K562 (cell line): Measurements from ENCODE around the gene KLHL29. TPM values are rescaled to one million over a fixed set of nuclear protein-coding genes. Genes with fewer than 3 reads are reported as not detected.

ENCODE experiments used
- ATAC-seq: fragments of 200-7000 bp; cut with Tn5 transposase; 3 replicates; pipeline ENCODE4 v1.9.1; 2020; ENCODE audit warnings: moderate library complexity
- BruUV-seq: library from RNA; stranded (reverse); fragments of 400-500 nt; replicated peaks from 2 replicates; lab custom pipeline; 2021; lab: Mats Ljungman, UMichigan
- CTCF ChIA-PET: fragments of 300-600 bp; formaldehyde crosslinking; extraction: SDS; loops from one replicate; lab custom pipeline; 2021; ENCODE audit warnings: low intra/inter-chr PET ratio; lab: Yijun Ruan, JAX
- POLR2A ChIA-PET: fragments of 300-600, 350-650 bp; sonication (Branson Sonifier 250); formaldehyde crosslinking; extraction: SDS; loops from one replicate; lab custom pipeline; 2021; ENCODE audit warnings: antibody characterized with exemption, inconsistent platforms; lab: Yijun Ruan, JAX
- DNase-seq, 4 experiments: peaks; one replicate each; pipeline versions ENCODE4 v3.0.0 to v3.0.0-alpha.2; 2011 to 2018; ENCODE audit warnings: low spot score in 3 of 4, mixed read lengths in 3 of 4; ENCODE audit errors: extremely low read depth in 1 of 4
- FAIRE-seq: peaks from 2 replicates; lab custom pipeline; 2011; peaks lifted over from hg19 to GRCh38; lab: Jason Lieb, UNC
- H2AFZ ChIP-seq: 2 replicates; pipeline ENCODE4 v1.6.0; 2011; ENCODE audit warnings: low read depth, low read length, control low read depth, inconsistent platforms
- H3K27ac ChIP-seq: fragments of 200-600 bp; 3 replicates; pipeline ENCODE4 v1.8.0; 2011; ENCODE audit warnings: low read depth, mild to moderate bottlenecking, control low read depth, inconsistent platforms, low read length, moderate library complexity, mixed read lengths; ENCODE audit errors: extremely low read depth
- H3K27me3 ChIP-seq, 2 experiments: fragments of 300-600 bp in 1 of 2; 2 replicates in 1 of 2; 3 replicates in 1 of 2; pipeline versions ENCODE4 v1.6.0 to v1.8.0; 2011; ENCODE audit warnings: inconsistent platforms in 2 of 2, low read length in 2 of 2, mild to moderate bottlenecking in 1 of 2, mixed read lengths in 1 of 2, moderate library complexity in 1 of 2; ENCODE audit not compliant: control insufficient read depth in 2 of 2, insufficient read depth in 2 of 2
- H3K36me3 ChIP-seq: fragments of 300-600 bp; 3 replicates; pipeline ENCODE4 v1.8.0; 2011; ENCODE audit warnings: mild to moderate bottlenecking, low read length, inconsistent platforms; ENCODE audit not compliant: control insufficient read depth, insufficient read depth
- H3K4me1 ChIP-seq, 2 experiments: fragments of 200-600 bp in 1 of 2; replicated peaks in 1 of 2; 2 replicates in 1 of 2; 3 replicates in 1 of 2; pipeline versions ENCODE4 v1.5.1 to v1.8.0; 2011; ENCODE audit warnings: inconsistent platforms in 2 of 2, low read length in 2 of 2, mild to moderate bottlenecking in 1 of 2, mixed read lengths in 1 of 2, moderate library complexity in 1 of 2; ENCODE audit not compliant: control insufficient read depth in 2 of 2, insufficient read depth in 2 of 2
- H3K4me2 ChIP-seq: 2 replicates; pipeline ENCODE4 v1.6.1; 2011; ENCODE audit warnings: low read length, control low read depth, inconsistent platforms, mixed read lengths; ENCODE audit not compliant: insufficient read depth
- H3K4me3 ChIP-seq: fragments of 200-600 bp; sonication (generic), shearing (Covaris generic); 2 replicates; pipeline ENCODE4 v1.5.1; 2016; ENCODE audit warnings: control low read depth, inconsistent platforms
- H3K79me2 ChIP-seq: fragments of 200-600 bp; 3 replicates; pipeline ENCODE4 v1.8.0; 2011; ENCODE audit warnings: low read length, inconsistent platforms; ENCODE audit not compliant: control insufficient read depth, insufficient read depth
- H3K9ac ChIP-seq, 2 experiments: 2 replicates each; pipeline versions ENCODE4 v1.6.0 to v1.6.1; 2011; ENCODE audit warnings: low read depth in 2 of 2, low read length in 2 of 2, control low read depth in 1 of 2, inconsistent platforms in 1 of 2, mild to moderate bottlenecking in 1 of 2, mixed read lengths in 1 of 2; ENCODE audit not compliant: insufficient read depth in 1 of 2
- H3K9me1 ChIP-seq: one replicate; pipeline ENCODE4 v1.6.0; 2011; ENCODE audit warnings: inconsistent platforms, mild to moderate bottlenecking, low read length, moderate library complexity; ENCODE audit not compliant: control insufficient read depth, insufficient read depth
- H3K9me3 ChIP-seq: replicated peaks from 2 replicates; pipeline ENCODE4 v1.5.1; 2011; ENCODE audit warnings: low read depth, low read length, inconsistent platforms; ENCODE audit not compliant: control insufficient read depth, insufficient read depth
- H4K20me1 ChIP-seq: replicated peaks from 2 replicates; pipeline ENCODE4 v1.6.1; 2011; ENCODE audit warnings: low read length, inconsistent platforms, mixed read lengths; ENCODE audit not compliant: control insufficient read depth, insufficient read depth
- C11orf30 ChIP-seq: fragments of 450-650 bp; IDR thresholded peaks from 2 replicates; pipeline ENCODE4 v1.6.1; 2016; ENCODE audit warnings: low read depth, mild to moderate bottlenecking
- CBFA2T2 ChIP-seq: fragments of 450-650 bp; conservative IDR thresholded peaks from 2 replicates; pipeline ENCODE4 v1.6.1; 2017; ENCODE audit warnings: mild to moderate bottlenecking
- CBFA2T3 ChIP-seq: fragments of 450-650 bp; IDR thresholded peaks from 2 replicates; pipeline ENCODE4 v1.6.1; 2017
- HNRNPLL ChIP-seq: fragments of 200-400 bp; formaldehyde crosslinking; IDR thresholded peaks from 2 replicates; pipeline ENCODE4 v1.6.1; 2017; ENCODE audit warnings: low read length, low read depth, mild to moderate bottlenecking; ENCODE audit not compliant: poor library complexity, severe bottlenecking
- MAFF ChIP-seq: IDR thresholded peaks from 2 replicates; pipeline ENCODE4 v1.6.1; 2012; ENCODE audit warnings: low read length, improper control_type of control experiment
- POLR2H ChIP-seq: IDR thresholded peaks from 2 replicates; pipeline ENCODE4 v1.6.1; 2016; ENCODE audit warnings: missing genetic modification characterization, low read depth, mild to moderate bottlenecking, control low read depth, missing compliant biosample characterization, moderate library complexity
- TCF3 ChIP-seq: sonication (generic); formaldehyde crosslinking; IDR thresholded peaks from 2 replicates; pipeline ENCODE4 v1.4.0; 2020; ENCODE audit warnings: mild to moderate bottlenecking, missing genetic modification reagents
- ZNF311 ChIP-seq: fragments of 250-450 bp; sonication (Bioruptor Pico); IDR thresholded peaks from 2 replicates; pipeline ENCODE4 v1.4.0; 2020; ENCODE audit warnings: mild to moderate bottlenecking, moderate library complexity
- ZNF316 ChIP-seq: fragments of 450-650 bp; IDR thresholded peaks from 2 replicates; pipeline ENCODE4 v1.6.1; 2016
- WGBS: fragments of 100-300 bp; shearing (Covaris generic); methylation state at CpG from one replicate; pipeline ENCODE4 v1.1.6; 2016; ENCODE audit warnings: low coverage, mixed read lengths; ENCODE audit not compliant: insufficient coverage; ENCODE audit errors: missing lambda C conversion rate; 5-methylcytosine and 5-hydroxymethylcytosine counted together
- in situ Hi-C: fragments of 300-500 bp; cut with MboI; formaldehyde crosslinking; loops from 4 replicates; pipeline ENCODE4 v1.15.0; 2018; ENCODE audit warnings: inconsistent platforms, mixed read lengths
- intact Hi-C: fragments of 100-400 bp; cut with micrococcal nuclease; formaldehyde crosslinking; loops from 2 replicates; pipeline ENCODE4 v1.14.2; 2022
- polyA plus RNA-seq, 8 experiments: library from polyadenylated mRNA; depleted of rRNA in 4 of 8; stranded (reverse) in 5 of 8; unstranded in 3 of 8; fragments of >200 nt; fragmentation: Nextera tagmentation in 2 of 8; fragmentation: Illumina TruSeq in 1 of 8; extraction: Ambion mirVana in 2 of 8; extraction: Trizol in 1 of 8; gene quantifications; 2 replicates each; pipeline versions ENCODE4 v1.2.1 to v1.2.3, GENCODE V29; 2011 to 2014; ENCODE audit warnings: inconsistent platforms in 1 of 8, missing spikeins in 1 of 8
- total RNA-seq, 7 experiments: library from RNA; depleted of rRNA in 6 of 7; stranded (reverse); fragments of >200 nt in 6 of 7; fragmentation: Illumina TruSeq in 2 of 7; extraction: Trizol in 2 of 7; gene quantifications; 2 replicates each; pipeline versions ENCODE4 v1.2.1 to v1.2.3, GENCODE V29; 2011 to 2021; ENCODE audit warnings: low replicate concordance in 1 of 7
- TF ChIP-seq, protein P1 (sequence below): fragments of 450-650 bp; IDR thresholded peaks from 2 replicates; pipeline ENCODE4 v1.6.1; 2016; ENCODE audit warnings: missing biosample characterization, missing genetic modification characterization
- TF ChIP-seq, protein P2 (sequence below): fragments of 450-650 bp; IDR thresholded peaks from 2 replicates; pipeline ENCODE4 v1.6.1; 2018; ENCODE audit not compliant: partially characterized antibody
- TF ChIP-seq, protein P3 (sequence below), 2 experiments: IDR thresholded peaks in 1 of 2; conservative IDR thresholded peaks in 1 of 2; 2 replicates each; pipeline ENCODE4 v1.6.1; 2016; ENCODE audit warnings: low read depth in 2 of 2, mild to moderate bottlenecking in 1 of 2, missing compliant biosample characterization in 1 of 2, missing genetic modification characterization in 1 of 2, moderate library complexity in 1 of 2
- TF ChIP-seq, protein P4 (sequence below): sonication (generic); formaldehyde crosslinking; IDR thresholded peaks from 2 replicates; pipeline ENCODE4 v1.8.1; 2023; ENCODE audit warnings: mild to moderate bottlenecking, missing genetic modification reagents

Gene KLHL29
- total and polyA plus RNA-seq, 9 of the 15 experiments (the other 6 are each of a cell fraction or from before 2014, with no cell fraction given): 0.03 to 0.31 (median 0.08) TPM; not detected in 1

DNA sequence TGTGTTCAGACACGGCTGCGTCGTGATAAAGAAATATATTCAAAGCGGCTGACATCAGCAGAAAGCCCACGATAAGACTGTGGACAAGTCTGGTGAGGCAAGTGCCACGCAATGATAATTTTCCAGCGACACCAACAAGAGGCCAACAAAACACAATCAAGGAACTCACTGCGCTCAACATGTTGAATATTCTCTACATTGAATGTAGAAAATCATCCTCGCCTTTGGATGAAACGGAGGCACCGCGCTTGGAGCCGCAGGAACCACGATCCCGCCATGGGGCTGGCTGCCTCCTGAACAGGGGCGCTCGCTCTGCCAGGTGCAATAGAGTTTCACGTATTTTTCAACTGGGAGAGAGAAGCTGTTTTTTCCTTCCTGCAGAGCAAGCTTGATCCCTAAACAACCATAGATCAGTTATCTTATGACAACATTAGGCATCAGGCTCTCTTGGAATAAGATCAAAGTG, 321.7 kb downstream of the KLHL29 start:
- FAIRE-seq (no peak), DNase-seq (peak in 2 of 4 experiments; percentile 16 to 20), ATAC-seq (peak; percentile 44; the same call in 2 of the 3 replicates)
- WGBS: 52% methylated on average over 18 of the region's 18 CpGs
- Histone ChIP-seq H3K9me3 (no peaks in the 10 kb centered on the region), H3K9me1 (no peaks in the 10 kb centered on the region), H3K79me2 (no peaks in the 10 kb centered on the region), H3K4me1 (peaks cover 8 to 12% of the 10 kb centered on the region in 2 experiments; a peak in 4 of 5 replicates), H3K9ac (no peak overlapping the region), H3K27ac (no peak overlapping the region), H3K27me3 (no peaks in the 10 kb centered on the region), H3K36me3 (no peaks in the 10 kb centered on the region), H2AFZ (no peak overlapping the region), H3K4me3 (no peak overlapping the region), H3K4me2 (no peak overlapping the region), H4K20me1 (no peaks in the 10 kb centered on the region)
- in situ Hi-C loops (no loop called here), intact Hi-C loops (no loop called here)
- BruUV-seq: no TSS peak
- POLR2A ChIA-PET: interaction anchor here (0.7 kb wide), 1 partner anchor 12 kb away, joined by 3 read pairs; no protein-coding TSS in a partner anchor
- CTCF ChIA-PET: no interaction called here
- no peak for TF ChIP-seq HNRNPLL
- TF ChIP-seq, protein P1, sequence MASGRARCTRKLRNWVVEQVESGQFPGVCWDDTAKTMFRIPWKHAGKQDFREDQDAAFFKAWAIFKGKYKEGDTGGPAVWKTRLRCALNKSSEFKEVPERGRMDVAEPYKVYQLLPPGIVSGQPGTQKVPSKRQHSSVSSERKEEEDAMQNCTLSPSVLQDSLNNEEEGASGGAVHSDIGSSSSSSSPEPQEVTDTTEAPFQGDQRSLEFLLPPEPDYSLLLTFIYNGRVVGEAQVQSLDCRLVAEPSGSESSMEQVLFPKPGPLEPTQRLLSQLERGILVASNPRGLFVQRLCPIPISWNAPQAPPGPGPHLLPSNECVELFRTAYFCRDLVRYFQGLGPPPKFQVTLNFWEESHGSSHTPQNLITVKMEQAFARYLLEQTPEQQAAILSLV: no peak
- peak; percentile 21; the same call in 1 of the 2 replicates for TF ChIP-seq C11orf30
- no peak for TF ChIP-seq POLR2H (tag)
- TF ChIP-seq ZNF311 (CRISPR knock-in tag): no peak
- TF ChIP-seq ZNF316: peak; percentile 45
- TF ChIP-seq CBFA2T3: peak; percentile 74
- TF ChIP-seq TCF3 (CRISPR knock-in tag): peak; percentile 38; the same call in 1 of the 2 replicates
- TF ChIP-seq, protein P2, sequence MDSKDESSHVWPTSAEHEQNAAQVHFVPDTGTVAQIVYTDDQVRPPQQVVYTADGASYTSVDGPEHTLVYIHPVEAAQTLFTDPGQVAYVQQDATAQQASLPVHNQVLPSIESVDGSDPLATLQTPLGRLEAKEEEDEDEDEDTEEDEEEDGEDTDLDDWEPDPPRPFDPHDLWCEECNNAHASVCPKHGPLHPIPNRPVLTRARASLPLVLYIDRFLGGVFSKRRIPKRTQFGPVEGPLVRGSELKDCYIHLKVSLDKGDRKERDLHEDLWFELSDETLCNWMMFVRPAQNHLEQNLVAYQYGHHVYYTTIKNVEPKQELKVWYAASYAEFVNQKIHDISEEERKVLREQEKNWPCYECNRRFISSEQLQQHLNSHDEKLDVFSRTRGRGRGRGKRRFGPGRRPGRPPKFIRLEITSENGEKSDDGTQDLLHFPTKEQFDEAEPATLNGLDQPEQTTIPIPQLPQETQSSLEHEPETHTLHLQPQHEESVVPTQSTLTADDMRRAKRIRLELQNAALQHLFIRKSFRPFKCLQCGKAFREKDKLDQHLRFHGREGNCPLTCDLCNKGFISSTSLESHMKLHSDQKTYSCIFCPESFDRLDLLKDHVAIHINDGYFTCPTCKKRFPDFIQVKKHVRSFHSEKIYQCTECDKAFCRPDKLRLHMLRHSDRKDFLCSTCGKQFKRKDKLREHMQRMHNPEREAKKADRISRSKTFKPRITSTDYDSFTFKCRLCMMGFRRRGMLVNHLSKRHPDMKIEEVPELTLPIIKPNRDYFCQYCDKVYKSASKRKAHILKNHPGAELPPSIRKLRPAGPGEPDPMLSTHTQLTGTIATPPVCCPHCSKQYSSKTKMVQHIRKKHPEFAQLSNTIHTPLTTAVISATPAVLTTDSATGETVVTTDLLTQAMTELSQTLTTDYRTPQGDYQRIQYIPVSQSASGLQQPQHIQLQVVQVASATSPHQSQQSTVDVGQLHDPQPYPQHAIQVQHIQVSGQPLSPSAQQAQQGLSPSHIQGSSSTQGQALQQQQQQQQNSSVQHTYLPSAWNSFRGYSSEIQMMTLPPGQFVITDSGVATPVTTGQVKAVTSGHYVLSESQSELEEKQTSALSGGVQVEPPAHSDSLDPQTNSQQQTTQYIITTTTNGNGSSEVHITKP: no peak
- TF ChIP-seq MAFF: peak; percentile 27; the same call in 1 of the 2 replicates
- TF ChIP-seq, protein P3, sequence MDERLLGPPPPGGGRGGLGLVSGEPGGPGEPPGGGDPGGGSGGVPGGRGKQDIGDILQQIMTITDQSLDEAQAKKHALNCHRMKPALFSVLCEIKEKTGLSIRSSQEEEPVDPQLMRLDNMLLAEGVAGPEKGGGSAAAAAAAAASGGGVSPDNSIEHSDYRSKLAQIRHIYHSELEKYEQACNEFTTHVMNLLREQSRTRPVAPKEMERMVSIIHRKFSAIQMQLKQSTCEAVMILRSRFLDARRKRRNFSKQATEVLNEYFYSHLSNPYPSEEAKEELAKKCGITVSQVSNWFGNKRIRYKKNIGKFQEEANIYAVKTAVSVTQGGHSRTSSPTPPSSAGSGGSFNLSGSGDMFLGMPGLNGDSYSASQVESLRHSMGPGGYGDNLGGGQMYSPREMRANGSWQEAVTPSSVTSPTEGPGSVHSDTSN (CRISPR knock-in tag; IDR thresholded peaks at IDR 0.05; ENCODE audit: low read depth): no peak
- TF ChIP-seq, protein P3 (tag; conservative IDR thresholded peaks at IDR 0.05; ENCODE audit: low read depth): no peak
- peak; percentile 45 for TF ChIP-seq CBFA2T2
- TF ChIP-seq, protein P4, sequence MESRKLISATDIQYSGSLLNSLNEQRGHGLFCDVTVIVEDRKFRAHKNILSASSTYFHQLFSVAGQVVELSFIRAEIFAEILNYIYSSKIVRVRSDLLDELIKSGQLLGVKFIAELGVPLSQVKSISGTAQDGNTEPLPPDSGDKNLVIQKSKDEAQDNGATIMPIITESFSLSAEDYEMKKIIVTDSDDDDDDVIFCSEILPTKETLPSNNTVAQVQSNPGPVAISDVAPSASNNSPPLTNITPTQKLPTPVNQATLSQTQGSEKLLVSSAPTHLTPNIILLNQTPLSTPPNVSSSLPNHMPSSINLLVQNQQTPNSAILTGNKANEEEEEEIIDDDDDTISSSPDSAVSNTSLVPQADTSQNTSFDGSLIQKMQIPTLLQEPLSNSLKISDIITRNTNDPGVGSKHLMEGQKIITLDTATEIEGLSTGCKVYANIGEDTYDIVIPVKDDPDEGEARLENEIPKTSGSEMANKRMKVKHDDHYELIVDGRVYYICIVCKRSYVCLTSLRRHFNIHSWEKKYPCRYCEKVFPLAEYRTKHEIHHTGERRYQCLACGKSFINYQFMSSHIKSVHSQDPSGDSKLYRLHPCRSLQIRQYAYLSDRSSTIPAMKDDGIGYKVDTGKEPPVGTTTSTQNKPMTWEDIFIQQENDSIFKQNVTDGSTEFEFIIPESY: peak; percentile 69; the same call in 1 of the 2 replicates
